ENCODE results near the gene GPER1. TPM values are rescaled to one million over a fixed set of nuclear protein-coding genes. Genes with fewer than 3 reads are reported as not detected.

Gene GPER1
- total and polyA plus RNA-seq, 8 donors = 5.1 to 11.6 (median 6.2) TPM

DNA sequence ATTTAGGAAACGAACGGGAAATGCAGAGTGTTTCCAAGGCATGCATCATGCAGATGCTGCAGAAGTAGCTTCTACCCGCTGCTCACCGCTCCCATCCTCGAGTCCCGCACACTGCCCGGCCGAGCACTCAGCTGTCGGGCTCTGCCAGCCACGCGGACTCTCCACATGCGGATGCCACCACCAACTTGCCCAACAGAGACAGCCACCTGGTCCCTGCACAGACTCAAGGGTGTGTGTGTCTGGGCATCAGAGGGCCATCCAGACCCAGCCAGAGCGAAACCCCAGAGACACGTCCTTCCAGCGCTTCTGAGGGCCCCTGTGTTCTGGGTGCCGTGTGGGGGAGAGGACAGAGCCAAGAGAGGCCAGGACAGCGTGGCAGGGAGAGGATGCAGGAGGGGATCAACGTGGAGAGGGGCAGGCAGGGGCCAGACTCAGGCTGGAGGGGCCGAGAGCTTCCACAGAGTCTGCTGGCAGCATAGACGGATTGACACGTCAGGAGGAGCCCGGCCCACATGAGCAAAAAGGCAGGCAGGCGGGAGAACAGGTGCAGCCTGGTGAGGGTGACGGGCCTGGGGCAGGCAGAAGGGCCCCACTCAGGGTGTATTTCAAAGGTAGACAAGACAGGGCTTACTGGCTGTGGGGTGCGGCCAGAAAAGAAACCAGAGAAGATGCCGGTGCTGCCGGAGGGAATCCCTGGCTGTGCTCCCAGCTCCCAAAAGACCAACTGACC, 18.3 kb downstream of the GPER1 start:
- DNase-seq (peak in 1 of 4 donors; percentile 72), ATAC-seq (no peak)
- H3K9me3 ChIP-seq = no peaks in the 10 kb centered on the region
- H3K36me3 ChIP-seq = no peaks in the 10 kb centered on the region
- H3K4me3 ChIP-seq = no peak overlapping the region
- H3K4me1 ChIP-seq = no peaks in the 10 kb centered on the region
- TF ChIP-seq, protein P1, sequence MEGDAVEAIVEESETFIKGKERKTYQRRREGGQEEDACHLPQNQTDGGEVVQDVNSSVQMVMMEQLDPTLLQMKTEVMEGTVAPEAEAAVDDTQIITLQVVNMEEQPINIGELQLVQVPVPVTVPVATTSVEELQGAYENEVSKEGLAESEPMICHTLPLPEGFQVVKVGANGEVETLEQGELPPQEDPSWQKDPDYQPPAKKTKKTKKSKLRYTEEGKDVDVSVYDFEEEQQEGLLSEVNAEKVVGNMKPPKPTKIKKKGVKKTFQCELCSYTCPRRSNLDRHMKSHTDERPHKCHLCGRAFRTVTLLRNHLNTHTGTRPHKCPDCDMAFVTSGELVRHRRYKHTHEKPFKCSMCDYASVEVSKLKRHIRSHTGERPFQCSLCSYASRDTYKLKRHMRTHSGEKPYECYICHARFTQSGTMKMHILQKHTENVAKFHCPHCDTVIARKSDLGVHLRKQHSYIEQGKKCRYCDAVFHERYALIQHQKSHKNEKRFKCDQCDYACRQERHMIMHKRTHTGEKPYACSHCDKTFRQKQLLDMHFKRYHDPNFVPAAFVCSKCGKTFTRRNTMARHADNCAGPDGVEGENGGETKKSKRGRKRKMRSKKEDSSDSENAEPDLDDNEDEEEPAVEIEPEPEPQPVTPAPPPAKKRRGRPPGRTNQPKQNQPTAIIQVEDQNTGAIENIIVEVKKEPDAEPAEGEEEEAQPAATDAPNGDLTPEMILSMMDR (IDR thresholded peaks at IDR 0.05) = no peak
- H3K27ac ChIP-seq = no peak overlapping the region
- no peaks in the 10 kb centered on the region for H3K27me3 ChIP-seq
- intact Hi-C loops (cut with DNase I) = no loop called here

DNA sequence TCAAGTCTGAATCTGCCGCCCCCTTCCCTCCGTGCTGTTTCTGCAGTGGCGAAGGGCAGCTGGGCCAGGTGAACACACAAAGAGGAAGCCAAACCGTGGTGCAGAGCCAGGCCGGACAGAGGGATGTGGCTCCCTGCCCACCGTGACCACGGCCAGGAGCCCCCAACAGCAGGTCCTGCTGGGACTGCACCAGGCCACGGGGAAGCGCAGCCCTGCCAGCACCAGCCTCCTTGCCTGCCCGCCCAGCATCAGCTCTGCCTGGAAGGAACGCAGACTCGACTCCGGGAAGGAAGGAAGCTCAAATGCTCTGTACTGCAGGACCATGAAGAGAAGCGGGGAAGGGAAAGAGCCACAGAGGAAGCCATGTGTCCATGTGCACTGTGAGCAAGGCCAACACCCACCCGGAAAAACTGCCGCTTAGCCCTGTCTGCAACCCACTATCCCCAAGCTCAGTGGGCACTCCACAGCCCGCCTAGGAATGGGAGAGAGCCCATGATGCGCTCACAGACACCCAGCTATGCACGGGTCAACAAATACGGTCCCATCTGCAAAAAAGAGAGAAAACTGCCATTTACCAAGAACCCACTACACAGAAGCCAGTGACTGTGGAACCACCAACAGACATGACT, 19.0 kb downstream of the GPER1 start:
- ATAC-seq = no peak
- H3K27ac ChIP-seq = no peak overlapping the region
- no peaks in the 10 kb centered on the region for H3K36me3 ChIP-seq
- intact Hi-C loops (cut with DNase I) = no loop called here
- no peaks in the 10 kb centered on the region for H3K27me3 ChIP-seq
- H3K4me3 ChIP-seq = no peak overlapping the region
- DNase-seq = peak in 1 of 4 donors; percentile 65
- TF ChIP-seq, protein P1 (IDR thresholded peaks at IDR 0.05) = no peak
- no peaks in the 10 kb centered on the region for H3K9me3 ChIP-seq
- no peaks in the 10 kb centered on the region for H3K4me1 ChIP-seq

DNA sequence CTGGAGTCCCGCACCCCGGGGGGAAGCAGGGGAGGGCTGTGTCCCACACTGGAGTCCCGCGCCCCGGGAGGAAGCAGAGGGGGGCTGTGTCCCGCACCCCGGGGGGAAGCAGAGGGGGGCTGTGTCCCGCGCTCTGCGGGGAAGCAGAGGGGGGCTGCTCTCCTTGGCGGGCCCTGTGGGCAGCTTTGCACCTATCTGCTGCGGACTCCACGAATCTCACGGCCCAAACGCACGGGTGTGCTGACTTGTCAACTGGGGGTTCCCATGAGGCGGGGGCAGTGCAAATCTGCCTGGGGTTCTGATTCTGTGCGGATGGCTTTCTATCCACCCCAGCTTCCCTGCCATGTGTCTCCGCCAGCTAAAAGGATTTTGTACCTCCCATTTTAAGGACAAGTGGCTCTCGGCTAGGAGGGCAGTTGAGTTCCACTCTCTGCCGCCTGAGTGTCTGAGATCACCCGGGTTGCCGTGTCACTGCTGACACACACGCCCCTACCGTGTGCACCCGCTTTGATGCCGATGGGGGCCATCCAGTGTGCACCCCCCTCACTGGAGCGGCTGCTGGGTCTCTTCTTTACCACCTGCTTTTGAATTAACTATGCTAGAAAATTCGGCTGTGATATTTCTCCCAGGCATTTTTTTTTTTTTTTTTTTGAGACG, 20.5 kb downstream of the GPER1 start:
- Histone ChIP-seq H3K27me3 (no peaks in the 10 kb centered on the region), H3K4me1 (no peaks in the 10 kb centered on the region), H3K9me3 (no peaks in the 10 kb centered on the region), H3K4me3 (no peak overlapping the region), H3K27ac (no peak overlapping the region), H3K36me3 (peaks cover 0 to 6% of the 10 kb centered on the region in 2 donors)
- DNase-seq (peak in 1 of 4 donors; percentile 66), ATAC-seq (peak; percentile 86)
- intact Hi-C loops (cut with DNase I) = no loop called here
- TF ChIP-seq, protein P1 (IDR thresholded peaks at IDR 0.05) = no peak

DNA sequence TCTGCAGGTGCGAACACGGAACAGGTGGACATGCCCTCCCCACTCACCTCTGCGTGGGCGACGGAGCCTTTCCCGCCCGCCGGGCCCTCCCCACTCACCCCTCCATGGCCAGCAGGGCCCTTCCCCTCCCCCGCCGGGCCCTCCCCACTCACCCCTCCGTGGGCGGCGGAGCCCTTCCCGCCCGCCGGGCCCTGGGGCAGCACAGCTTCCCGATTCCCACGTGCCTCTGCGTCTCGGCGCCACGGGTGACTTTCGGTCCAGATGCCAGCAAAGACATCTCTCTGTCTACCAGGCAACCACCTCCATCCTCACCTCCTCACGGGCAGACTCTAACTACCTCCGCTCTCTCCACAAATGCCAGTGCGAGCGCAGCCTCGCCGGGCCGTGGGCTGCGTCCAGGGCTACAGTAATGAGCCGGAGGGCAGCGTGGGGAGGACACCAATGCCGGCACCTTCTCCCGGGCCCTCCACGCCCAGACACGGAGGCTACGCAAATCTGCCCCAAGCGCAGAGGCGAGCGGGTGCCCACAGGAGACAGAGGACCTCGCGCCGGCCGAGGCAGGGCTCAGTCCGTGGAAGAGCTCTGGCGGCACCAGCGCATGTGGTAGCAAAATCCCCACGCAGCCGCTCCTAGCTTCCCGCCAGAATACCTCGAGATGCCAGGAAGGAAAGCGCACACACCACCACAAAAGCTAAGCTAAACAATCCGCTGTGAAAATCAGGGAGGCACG, 21.8 kb downstream of the GPER1 start:
- ATAC-seq = no peak

More for the DNA sequence above, 21.8 kb downstream of the GPER1 start:
- H3K27me3 ChIP-seq = no peaks in the 10 kb centered on the region
- peak in 1 of 4 donors; percentile 70 for DNase-seq
- no peaks in the 10 kb centered on the region for H3K4me1 ChIP-seq
- peaks cover 0 to 6% of the 10 kb centered on the region in 2 donors for H3K36me3 ChIP-seq
- H3K27ac ChIP-seq = no peak overlapping the region
- intact Hi-C loops (cut with DNase I) = no loop called here
- TF ChIP-seq, protein P1 (IDR thresholded peaks at IDR 0.05) = no peak
- no peaks in the 10 kb centered on the region for H3K9me3 ChIP-seq
- H3K4me3 ChIP-seq = no peak overlapping the region

All from left lung (tissue), 10 donors.